ENCODE measurements around the gene COX6A2.

The COX6A2 gene

DNA sequence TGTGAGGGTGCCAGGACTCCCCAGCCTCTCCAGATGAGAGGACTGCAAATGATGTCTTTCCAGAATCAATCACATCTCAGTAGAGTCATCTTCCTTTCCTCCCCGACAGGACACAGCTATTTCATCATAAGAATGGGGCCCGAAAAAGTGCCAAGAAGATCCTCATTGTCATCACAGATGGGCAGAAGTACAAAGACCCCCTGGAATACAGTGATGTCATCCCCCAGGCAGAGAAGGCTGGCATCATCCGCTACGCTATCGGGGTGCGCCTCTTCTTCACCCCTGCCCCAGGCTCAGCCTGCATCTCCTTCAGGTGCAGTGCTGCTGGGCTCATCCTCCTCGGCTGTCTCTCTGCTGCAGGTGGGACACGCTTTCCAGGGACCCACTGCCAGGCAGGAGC, 20.8 kb downstream of the COX6A2 start:
- no peak for DNase-seq

DNA sequence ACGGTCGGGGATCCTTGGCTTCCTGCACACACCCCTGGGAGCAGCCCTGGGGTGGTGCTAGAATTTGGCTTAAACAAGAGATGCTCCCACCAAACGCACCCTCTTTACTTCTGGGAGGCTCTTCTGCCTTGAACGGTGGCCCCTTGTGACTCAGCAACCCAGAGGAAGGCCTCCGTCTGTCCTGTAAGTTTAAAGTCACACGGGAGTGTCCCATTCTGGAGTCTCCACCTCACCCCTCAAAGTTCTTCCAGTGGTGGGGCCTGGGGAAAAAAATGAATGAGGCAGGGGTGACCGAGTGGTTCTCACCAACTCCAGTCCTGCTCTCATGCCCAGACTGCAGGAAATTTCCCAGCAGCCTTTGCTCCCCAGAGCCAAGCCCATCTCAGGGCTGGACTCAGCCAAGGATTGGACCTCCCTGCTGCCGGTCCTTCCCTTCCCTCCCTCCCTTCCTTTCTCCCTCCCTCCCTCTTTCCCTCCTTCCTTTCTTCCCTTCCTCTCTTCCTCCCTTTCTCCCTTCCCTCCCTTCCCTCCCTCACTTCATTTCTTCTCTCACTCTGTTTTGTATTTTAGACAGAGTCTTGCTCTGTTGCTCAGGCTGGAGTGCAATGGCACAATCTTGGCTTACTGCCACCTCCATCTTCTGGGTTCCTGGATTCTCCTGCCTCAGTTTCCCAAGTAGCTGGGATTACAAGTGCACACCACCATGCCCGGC, 23.7 kb downstream of the COX6A2 start:
- DNase-seq, result no peak

DNA sequence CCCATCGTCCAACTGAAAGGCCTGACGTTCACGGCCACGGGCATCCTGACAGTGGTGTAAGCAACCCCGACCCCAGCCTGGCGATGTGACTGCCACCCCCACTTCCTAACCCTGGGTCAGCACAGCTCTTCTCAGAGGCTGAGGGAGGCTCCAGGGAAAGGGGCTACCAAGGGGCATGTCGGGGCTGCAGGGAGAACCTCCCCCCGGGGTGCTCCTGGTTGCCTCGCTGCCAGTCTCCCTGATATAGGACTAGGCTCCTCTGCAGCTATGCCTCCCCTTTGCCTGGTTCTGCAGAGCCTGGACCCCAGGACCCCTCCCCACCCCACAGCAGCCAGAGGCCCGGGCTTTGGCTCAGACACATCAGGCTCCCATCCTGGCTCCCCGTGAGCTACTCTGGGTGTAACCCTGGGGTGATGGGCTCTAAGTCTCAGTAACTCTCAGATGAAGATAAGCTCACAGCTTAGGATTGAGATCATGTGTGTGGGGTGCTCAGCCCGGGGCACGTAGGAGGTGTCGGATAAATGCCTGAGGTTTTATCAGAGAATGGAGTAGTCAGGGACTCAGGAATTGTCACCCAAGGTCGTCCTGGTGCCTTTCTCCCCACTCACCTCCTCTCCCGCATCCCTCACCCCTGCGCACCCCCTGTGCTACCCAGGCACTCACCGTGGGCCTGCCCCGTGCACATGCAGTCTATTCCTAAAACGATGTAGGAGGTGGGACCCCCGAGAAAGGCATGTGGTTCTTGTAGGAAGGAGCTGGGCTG, 24.4 kb downstream of the COX6A2 start:
- no peak for DNase-seq

DNA sequence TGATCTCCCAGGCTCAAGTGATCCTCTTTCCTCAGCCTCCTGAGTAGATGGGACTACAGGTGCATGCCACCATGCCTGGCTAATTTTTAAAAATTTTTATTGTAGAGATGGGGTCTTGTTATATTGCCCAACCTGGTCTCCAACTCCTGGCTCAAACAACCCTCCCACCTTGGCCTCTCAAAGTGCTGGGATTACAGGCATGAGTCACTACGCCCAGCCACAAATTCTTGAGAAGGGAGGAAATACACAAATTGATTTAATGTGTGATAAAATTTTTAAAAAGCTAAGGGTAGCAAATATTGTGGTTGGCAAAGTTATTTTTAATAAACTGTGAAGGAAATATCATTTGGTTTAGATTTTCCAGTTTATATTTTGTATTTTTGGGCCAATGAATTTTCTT, 25.5 kb downstream of the COX6A2 start:
- DNase-seq, result no peak

DNA sequence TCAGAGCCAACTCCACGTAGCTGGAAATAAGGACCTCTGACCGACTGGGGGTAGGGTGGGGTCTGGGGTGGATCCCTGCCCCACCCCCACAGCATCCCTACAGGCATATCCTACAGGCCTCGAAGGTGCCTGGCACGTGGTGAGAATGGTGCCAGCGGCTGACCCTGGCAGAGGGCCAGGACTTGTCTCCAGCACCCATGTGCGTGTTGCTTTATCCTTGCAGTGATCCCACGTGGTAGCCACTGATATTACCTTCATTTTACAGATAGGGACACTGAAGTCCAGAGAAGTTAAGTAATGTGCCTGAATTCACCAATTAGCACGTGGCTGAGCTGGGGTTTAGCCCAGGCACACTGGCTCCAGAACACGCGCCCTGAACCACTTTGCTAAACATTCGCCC, 26.7 kb downstream of the COX6A2 start:
- no peak for DNase-seq

- peak; percentile 43 for DNase-seq
Observed at GRCh38 chr16:31400191-31400590, 28.0 kb downstream of the COX6A2 start.

DNA sequence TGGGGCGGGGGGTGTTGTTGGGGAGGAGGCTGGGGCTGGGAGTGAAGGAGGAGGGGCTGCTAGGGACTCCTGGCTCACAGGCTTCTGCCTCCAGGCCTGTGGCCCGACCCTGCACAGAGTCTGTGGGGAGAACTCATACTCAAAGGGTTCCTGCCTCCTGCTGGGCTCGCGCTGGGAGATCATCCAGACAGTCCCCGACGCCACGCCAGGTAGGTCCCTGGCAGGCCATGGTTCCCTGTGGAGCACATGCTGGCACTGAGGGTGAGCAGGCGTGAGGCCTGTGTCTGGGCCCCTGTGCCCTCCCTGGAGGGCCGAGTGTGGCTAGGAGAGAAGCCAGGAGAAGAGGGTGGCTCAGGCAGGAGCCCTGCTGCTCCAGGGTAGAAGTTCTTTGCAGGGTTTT, 30.5 kb downstream of the COX6A2 start:
- DNase-seq, result no peak

DNA sequence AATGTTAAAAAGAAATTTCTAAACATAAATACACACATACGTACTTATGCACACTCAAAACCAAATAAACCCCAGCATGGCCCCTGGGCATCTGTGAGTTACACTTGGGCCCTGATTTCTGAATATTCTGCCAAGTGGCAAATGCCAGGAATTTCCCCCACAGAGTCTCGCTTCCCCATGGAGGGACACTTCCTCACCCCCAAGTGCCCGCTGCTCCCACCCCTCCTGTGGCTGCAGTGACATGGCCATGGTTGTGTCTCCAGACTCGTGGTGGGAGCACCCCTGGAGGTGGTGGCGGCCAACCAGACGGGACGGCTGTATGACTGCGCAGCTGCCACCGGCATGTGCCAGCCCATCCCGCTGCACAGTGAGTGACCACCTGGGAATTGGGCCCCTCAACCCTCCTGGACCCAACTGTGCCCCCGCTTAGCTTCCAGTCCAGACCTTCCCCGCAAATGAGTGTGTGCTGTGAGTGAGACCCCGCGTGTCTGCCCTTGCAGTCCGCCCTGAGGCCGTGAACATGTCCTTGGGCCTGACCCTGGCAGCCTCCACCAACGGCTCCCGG, 31.0 kb downstream of the COX6A2 start:
- no peak for DNase-seq

DNA sequence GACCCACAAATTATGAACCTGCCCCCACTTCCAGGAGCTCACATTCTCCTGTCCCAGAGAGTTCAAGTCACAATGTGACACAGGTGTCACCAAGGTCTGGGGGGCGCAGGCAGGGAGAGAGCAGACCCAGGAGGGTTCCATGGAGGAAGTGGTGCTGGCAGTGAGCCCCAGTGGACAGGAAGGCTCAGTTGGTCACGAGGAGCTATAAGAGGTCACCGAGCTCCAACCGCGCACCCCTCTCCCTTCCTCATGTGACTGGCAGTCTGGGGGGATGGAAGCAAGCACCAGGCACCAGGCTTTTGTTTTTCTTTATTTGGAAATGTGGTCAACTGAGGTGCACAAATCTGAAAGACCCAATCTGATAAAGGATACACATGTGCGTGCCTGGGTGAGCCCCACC, 32.5 kb downstream of the COX6A2 start:
- DNase-seq, result no peak

- no peak for DNase-seq
Observed at GRCh38 chr16:31393056-31393455, 35.1 kb downstream of the COX6A2 start, which contains the start of gene ITGAD. Gene ITGAD, plus strand, starts transcription at chr16:31393335. Its CDS starts 26 bp downstream, at chr16:31393361.

DNA sequence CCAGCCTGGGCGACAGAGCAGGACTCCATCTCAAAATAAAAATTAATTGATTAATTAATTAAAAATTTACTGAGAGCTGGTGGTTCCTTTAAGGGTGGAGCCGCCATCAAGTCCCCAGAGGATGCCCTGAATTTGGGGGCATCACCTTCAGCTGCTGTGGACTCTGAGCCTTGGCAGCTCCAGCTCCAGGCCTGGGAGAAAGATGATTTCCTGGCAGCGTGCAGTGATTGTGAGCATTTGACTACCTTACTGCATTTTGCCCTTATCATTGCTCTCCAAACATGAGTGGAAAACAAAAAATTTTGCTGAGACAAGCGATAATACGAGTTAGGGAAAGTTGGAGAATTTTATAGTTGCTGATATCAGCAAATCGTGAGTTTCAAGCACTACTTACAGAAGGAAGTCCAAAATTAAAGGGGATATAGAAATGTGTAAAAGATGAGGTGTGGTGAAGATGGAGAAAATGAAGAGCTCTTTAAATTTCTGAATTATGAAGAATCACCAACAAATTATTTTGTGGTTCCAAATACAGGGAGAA, 37.6 kb downstream of the COX6A2 start:
- DNase-seq, result no peak

- DNase-seq, result no peak
Observed at GRCh38 chr16:31388535-31388934, 39.6 kb downstream of the COX6A2 start.

- DNase-seq, result peak; percentile 57
Observed at GRCh38 chr16:31386157-31386984, 41.8 kb downstream of the COX6A2 start.

DNA sequence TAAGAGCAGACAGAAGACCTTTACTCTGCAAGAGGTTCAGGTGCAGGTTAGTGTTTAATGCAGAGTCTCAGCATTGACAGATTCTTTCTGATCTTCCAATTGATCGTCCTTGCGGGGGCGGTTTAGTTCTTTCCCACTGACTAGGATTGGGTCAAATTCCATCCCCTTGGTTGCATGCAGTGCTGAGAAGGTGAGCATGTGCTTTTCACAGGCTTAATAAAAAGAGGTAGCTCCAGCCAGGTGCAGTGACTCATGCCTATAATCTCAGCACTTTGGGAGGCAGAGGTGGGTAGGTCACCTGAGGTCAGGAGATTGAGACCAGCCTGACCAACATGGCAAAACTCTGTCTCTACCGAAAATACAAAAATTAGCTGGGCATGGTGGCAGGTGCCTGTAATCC, 42.5 kb downstream of the COX6A2 start:
- no peak for DNase-seq

DNA sequence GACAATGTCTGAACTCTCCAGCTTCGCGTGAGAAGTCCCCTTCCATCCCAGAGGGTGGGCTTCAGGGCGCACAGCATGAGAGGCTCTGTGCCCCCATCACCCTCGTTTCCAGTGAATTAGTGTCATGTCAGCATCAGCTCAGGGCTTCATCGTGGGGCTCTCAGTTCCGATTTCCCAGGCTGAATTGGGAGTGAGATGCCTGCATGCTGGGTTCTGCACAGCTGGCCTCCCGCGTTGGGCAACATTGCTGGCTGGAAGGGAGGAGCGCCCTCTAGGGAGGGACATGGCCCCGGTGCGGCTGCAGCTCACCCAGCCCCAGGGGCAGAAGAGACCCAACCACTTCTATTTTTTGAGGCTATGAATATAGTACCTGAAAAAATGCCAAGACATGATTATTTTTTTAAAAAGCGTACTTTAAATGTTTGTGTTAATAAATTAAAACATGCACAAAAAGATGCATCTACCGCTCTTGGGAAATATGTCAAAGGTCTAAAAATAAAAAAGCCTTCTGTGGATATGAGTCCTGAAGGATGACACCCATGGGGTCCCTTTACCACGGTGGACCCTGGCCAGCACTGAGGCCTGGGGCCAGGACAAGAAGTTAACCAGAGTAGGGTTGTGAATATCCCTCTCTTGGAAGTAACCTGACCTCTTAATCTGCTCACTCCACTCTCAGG, 45.5 kb downstream of the COX6A2 start:
- peak; percentile 67 for DNase-seq

GRCh38 chr16:31380201-31380600, 48.0 kb downstream of the COX6A2 start:
- no peak for DNase-seq

Data from CD4-positive, alpha-beta T cell treated with Interleukin-15 for 1 hour (primary cell).